ENCODE results near the gene CFAP46.

CFAP46 gene

DNA sequence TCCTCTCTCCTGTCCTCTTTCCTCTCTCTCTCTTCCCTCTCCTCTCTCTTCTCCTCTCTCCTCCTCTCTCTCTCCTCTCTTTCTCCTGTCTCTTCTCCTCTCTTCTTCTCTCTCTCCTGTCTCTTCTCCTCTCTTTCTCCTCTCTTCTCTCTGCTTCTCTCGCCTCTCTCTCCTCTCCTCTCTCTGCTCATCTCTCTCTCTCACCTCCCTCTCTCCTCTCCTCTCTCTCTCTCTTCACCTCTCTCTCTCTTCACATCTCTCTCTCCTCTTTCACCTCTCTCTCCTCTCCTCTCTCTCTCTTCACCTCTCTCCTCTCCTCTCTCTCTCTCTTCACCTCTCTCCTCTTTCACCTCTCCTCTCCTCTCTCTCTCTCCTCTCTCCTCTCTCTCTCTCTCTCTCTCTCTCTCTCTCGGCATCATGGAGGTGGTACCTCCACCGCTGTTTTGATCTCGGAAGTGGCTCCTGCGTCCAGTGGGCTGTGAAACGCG is 30.1 kb downstream of the CFAP46 start:
- Histone ChIP-seq H3K27me3 (ENCODE audit: control insufficient read depth, insufficient read depth, low read length) (no peaks in the 10 kb centered on the region), H3K9me3 (ENCODE audit: control insufficient read depth, insufficient read depth, low read length) (no peaks in the 10 kb centered on the region), H3K4me1 (ENCODE audit: control insufficient read depth, insufficient read depth, low read length) (peaks cover 2% of the 10 kb centered on the region; the same call in 1 of the 2 replicates), H3K36me3 (ENCODE audit: control insufficient read depth, insufficient read depth, low read length) (no peaks in the 10 kb centered on the region), H3K4me3 (ENCODE audit: low read length) (no peak overlapping the region), H3K27ac (ENCODE audit: low read length) (no peak overlapping the region)
- no peak for DNase-seq (ENCODE audit: low read depth, low spot score)
- WGBS (ENCODE audit: insufficient coverage, insufficient read length), result no CpG with 5 or more reads among the region's 7 CpGs

DNA sequence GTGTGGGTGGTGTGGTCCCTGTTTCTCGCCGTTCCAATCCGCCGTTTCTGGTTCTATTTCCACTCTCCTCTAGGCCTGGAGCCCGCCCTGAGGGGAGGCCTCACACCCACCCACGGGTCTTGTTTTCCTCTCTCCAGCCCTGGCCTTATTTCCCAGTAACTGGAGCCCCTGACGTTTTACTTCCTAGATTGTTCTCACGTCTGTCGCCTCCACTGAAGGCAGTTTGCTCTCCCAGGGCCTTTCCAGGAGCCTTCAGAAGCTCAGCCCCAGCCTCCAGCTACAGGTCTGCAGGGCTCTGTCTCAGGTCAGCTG is 30.6 kb downstream of the CFAP46 start:
- Histone ChIP-seq H3K27me3 (ENCODE audit: control insufficient read depth, insufficient read depth, low read length) (no peaks in the 10 kb centered on the region), H3K36me3 (ENCODE audit: control insufficient read depth, insufficient read depth, low read length) (no peaks in the 10 kb centered on the region), H3K27ac (ENCODE audit: low read length) (no peak overlapping the region), H3K4me3 (ENCODE audit: low read length) (no peak overlapping the region), H3K9me3 (ENCODE audit: control insufficient read depth, insufficient read depth, low read length) (no peaks in the 10 kb centered on the region), H3K4me1 (ENCODE audit: control insufficient read depth, insufficient read depth, low read length) (peaks cover 2% of the 10 kb centered on the region; the same call in 1 of the 2 replicates)
- no CpG with 5 or more reads among the region's 9 CpGs for WGBS (ENCODE audit: insufficient coverage, insufficient read length)
- DNase-seq (ENCODE audit: low read depth, low spot score), result no peak

DNA sequence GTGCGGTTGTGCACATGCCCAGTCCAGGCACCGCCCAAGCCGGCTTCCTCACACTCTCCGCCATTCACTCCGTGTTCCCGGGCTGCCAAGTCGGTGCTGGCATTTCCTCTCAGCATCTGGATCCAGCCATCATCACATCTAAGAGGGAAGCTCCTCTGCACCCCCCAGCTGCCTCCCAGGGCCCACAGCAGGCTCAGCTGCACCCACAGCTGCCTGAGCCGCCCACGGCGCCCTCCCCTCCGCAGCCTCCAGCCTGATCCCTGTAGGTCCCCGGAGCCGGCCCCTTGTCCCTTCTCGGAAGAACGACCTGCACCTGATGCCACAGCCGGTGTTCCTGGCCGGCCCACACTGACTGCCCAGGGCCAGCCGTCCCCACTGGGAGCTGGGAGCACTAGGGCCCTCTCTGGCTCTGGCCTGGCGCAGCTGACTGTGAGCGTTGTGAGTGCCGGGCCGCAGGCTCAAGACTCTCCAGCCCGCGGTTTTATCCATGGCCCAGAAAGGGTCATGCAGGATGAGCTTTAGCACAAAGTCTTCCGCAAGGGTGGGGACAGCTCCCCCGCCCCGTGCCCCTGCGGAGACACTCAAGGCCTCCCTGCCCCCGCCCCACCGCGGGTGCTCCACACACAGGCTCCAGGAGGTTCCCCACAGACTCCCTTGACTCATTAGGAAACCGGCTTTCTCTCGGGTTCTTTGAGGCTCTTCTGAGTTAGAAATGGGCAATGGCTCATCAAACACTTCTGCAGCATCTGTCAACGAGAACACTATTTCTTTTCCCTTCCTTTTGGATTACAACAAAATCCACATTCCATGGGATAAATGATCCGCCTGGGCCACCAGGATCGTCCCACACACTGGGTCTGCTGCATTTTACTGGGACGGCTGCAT is 31.2 kb downstream of the CFAP46 start:
- no peak overlapping the region for H3K4me3 ChIP-seq (ENCODE audit: low read length)
- no peaks in the 10 kb centered on the region for H3K36me3 ChIP-seq (ENCODE audit: control insufficient read depth, insufficient read depth, low read length)
- no peak for DNase-seq (ENCODE audit: low read depth, low spot score)
- H3K27ac ChIP-seq (ENCODE audit: low read length), result no peak overlapping the region
- no peaks in the 10 kb centered on the region for H3K27me3 ChIP-seq (ENCODE audit: control insufficient read depth, insufficient read depth, low read length)
- peaks cover 2% of the 10 kb centered on the region; the same call in 1 of the 2 replicates for H3K4me1 ChIP-seq (ENCODE audit: control insufficient read depth, insufficient read depth, low read length)
- no CpG with 5 or more reads among the region's 37 CpGs for WGBS (ENCODE audit: insufficient coverage, insufficient read length)
- H3K9me3 ChIP-seq (ENCODE audit: control insufficient read depth, insufficient read depth, low read length), result no peaks in the 10 kb centered on the region

GRCh38 chr10:132910186-132910880 is 32.0 kb downstream of the CFAP46 start:
- H3K4me1 ChIP-seq (ENCODE audit: control insufficient read depth, insufficient read depth, low read length), result peaks cover 2% of the 10 kb centered on the region; the same call in 1 of the 2 replicates
- H3K27me3 ChIP-seq (ENCODE audit: control insufficient read depth, insufficient read depth, low read length), result no peaks in the 10 kb centered on the region

GRCh38 chr10:132909491-132910071 is 32.8 kb downstream of the CFAP46 start:
- no peaks in the 10 kb centered on the region for H3K9me3 ChIP-seq (ENCODE audit: control insufficient read depth, insufficient read depth, low read length)
- WGBS (ENCODE audit: insufficient coverage, insufficient read length), result no CpG with 5 or more reads among the region's 21 CpGs
- no peaks in the 10 kb centered on the region for H3K27me3 ChIP-seq (ENCODE audit: control insufficient read depth, insufficient read depth, low read length)
- no peak overlapping the region for H3K4me3 ChIP-seq (ENCODE audit: low read length)
- H3K27ac ChIP-seq (ENCODE audit: low read length), result no peak overlapping the region
- no peak for DNase-seq (ENCODE audit: low read depth, low spot score)
- H3K36me3 ChIP-seq (ENCODE audit: control insufficient read depth, insufficient read depth, low read length), result no peaks in the 10 kb centered on the region
- H3K4me1 ChIP-seq (ENCODE audit: control insufficient read depth, insufficient read depth, low read length), result peaks cover 2% of the 10 kb centered on the region; the same call in 1 of the 2 replicates

More at GRCh38 chr10:132910186-132910880, 32.0 kb downstream of the CFAP46 start:
- WGBS (ENCODE audit: insufficient coverage, insufficient read length), result no CpG with 5 or more reads among the region's 28 CpGs
- H3K4me3 ChIP-seq (ENCODE audit: low read length), result no peak overlapping the region
- H3K36me3 ChIP-seq (ENCODE audit: control insufficient read depth, insufficient read depth, low read length), result no peaks in the 10 kb centered on the region
- no peak overlapping the region for H3K27ac ChIP-seq (ENCODE audit: low read length)
- no peak for DNase-seq (ENCODE audit: low read depth, low spot score)
- H3K9me3 ChIP-seq (ENCODE audit: control insufficient read depth, insufficient read depth, low read length), result no peaks in the 10 kb centered on the region

DNA sequence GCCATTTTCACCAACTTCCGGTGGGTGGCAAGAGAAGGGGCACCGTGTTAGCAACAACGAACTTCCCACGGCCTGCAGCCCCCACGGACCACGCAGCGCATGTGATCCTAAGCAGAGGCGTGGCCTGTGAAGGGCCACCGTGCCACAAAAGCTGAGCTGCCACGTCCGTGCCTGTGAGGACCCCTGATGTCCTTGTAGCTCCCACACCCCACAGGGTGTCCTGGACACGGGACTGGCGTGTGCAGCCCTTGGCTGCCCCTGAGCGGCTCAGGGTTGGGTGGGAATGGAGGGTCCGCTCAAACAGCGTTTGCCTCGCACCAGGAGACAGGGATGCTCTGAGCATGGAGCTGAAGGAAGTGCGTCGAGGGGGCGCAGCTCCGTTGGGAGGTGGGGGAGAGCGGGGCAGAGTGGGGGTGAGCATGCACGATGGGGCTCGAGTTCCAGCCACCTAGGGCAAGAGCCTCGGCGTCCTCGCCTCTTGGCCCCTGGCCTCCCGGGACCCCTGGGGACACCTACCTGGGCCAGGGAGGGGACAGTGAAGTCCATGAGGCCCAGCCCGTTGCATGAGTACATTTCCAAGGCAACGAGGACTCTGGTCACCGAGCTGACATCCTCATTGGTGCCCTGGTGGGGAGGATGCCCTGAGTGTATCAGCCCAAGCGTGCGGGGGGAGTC is 33.6 kb downstream of the CFAP46 start:
- Histone ChIP-seq H3K36me3 (ENCODE audit: control insufficient read depth, insufficient read depth, low read length) (no peaks in the 10 kb centered on the region), H3K27ac (ENCODE audit: low read length) (no peak overlapping the region), H3K4me3 (ENCODE audit: low read length) (no peak overlapping the region), H3K4me1 (ENCODE audit: control insufficient read depth, insufficient read depth, low read length) (peaks cover 2% of the 10 kb centered on the region; the same call in 1 of the 2 replicates), H3K27me3 (ENCODE audit: control insufficient read depth, insufficient read depth, low read length) (no peaks in the 10 kb centered on the region), H3K9me3 (ENCODE audit: control insufficient read depth, insufficient read depth, low read length) (no peaks in the 10 kb centered on the region)
- no peak for DNase-seq (ENCODE audit: low read depth, low spot score)
- WGBS (ENCODE audit: insufficient coverage, insufficient read length), result no CpG with 5 or more reads among the region's 33 CpGs

- no peak overlapping the region for H3K4me3 ChIP-seq (ENCODE audit: low read length)
- peaks cover 2% of the 10 kb centered on the region; the same call in 1 of the 2 replicates for H3K4me1 ChIP-seq (ENCODE audit: control insufficient read depth, insufficient read depth, low read length)
- H3K36me3 ChIP-seq (ENCODE audit: control insufficient read depth, insufficient read depth, low read length), result no peaks in the 10 kb centered on the region
- H3K27ac ChIP-seq (ENCODE audit: low read length), result no peak overlapping the region
- no peak for DNase-seq (ENCODE audit: low read depth, low spot score)
- WGBS (ENCODE audit: insufficient coverage, insufficient read length), result no CpG with 5 or more reads among the region's 41 CpGs
- no peaks in the 10 kb centered on the region for H3K27me3 ChIP-seq (ENCODE audit: control insufficient read depth, insufficient read depth, low read length)
- no peaks in the 10 kb centered on the region for H3K9me3 ChIP-seq (ENCODE audit: control insufficient read depth, insufficient read depth, low read length)
These were observed 34.3 kb downstream of the CFAP46 start for GRCh38 chr10:132907821-132908620.

- DNase-seq (ENCODE audit: low read depth, low spot score), result no peak
- no peaks in the 10 kb centered on the region; the same call in 1 of the 2 replicates for H3K4me1 ChIP-seq (ENCODE audit: control insufficient read depth, insufficient read depth, low read length)
- WGBS (ENCODE audit: insufficient coverage, insufficient read length), result no CpG with 5 or more reads among the region's 19 CpGs
These were observed 35.5 kb downstream of the CFAP46 start for GRCh38 chr10:132906836-132907235.

DNA sequence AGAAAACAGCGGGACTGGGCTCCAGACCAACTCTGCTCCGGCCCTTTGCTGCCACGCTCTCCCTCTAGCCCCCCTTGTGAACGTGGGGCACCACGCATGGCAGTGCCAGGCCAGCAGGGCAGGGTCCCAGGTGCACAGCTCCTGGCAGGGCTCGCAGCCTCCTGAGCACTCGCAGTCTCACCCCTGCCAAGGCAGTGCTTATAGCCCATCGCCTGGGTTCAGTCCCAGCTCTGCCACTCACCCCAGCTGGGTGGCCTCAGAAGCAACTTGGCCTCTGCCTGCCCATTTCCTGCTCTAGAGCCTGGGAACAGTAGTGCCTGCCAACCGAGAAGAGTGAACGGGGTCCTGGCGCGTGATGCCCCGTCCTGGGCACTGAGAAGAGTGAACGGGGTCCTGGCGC is 36.3 kb downstream of the CFAP46 start:
- no peak overlapping the region for H3K4me3 ChIP-seq (ENCODE audit: low read length)
- H3K4me1 ChIP-seq (ENCODE audit: control insufficient read depth, insufficient read depth, low read length), result no peaks in the 10 kb centered on the region; the same call in 1 of the 2 replicates
- whole genome bisulfite sequencing (ENCODE audit: insufficient coverage, insufficient read length), result no CpG with 5 or more reads among the region's 15 CpGs
- H3K36me3 ChIP-seq (ENCODE audit: control insufficient read depth, insufficient read depth, low read length), result no peaks in the 10 kb centered on the region
- no peaks in the 10 kb centered on the region for H3K9me3 ChIP-seq (ENCODE audit: control insufficient read depth, insufficient read depth, low read length)
- DNase-seq (ENCODE audit: low read depth, low spot score), result no peak
- H3K27me3 ChIP-seq (ENCODE audit: control insufficient read depth, insufficient read depth, low read length), result no peaks in the 10 kb centered on the region
- no peak overlapping the region for H3K27ac ChIP-seq (ENCODE audit: low read length)

More at GRCh38 chr10:132906836-132907235, 35.5 kb downstream of the CFAP46 start:
- no peaks in the 10 kb centered on the region for H3K27me3 ChIP-seq (ENCODE audit: control insufficient read depth, insufficient read depth, low read length)
- no peak overlapping the region for H3K27ac ChIP-seq (ENCODE audit: low read length)
- H3K4me3 ChIP-seq (ENCODE audit: low read length), result no peak overlapping the region
- no peaks in the 10 kb centered on the region for H3K36me3 ChIP-seq (ENCODE audit: control insufficient read depth, insufficient read depth, low read length)
- H3K9me3 ChIP-seq (ENCODE audit: control insufficient read depth, insufficient read depth, low read length), result no peaks in the 10 kb centered on the region

All from iPS DF 6.9 (cell line).